Liver (tissue), 9 donors: Measurements from ENCODE around the gene CXXC4. TPM values are rescaled to one million over a fixed set of nuclear protein-coding genes. Genes with fewer than 3 reads are reported as not detected.

Experiments used
- DNase-seq: peaks from one replicate; pipeline ENCODE4 v3.0.0-alpha.2; 2017; ENCODE audit warnings: low spot score
- H3K27ac ChIP-seq, 2 donors: one replicate each; pipeline ENCODE4 v1.7.0; 2013; ENCODE audit warnings: inconsistent platforms in 2 of 2, low read length in 2 of 2, control low read depth in 1 of 2, low read depth in 1 of 2, mild to moderate bottlenecking in 1 of 2
- H3K27me3 ChIP-seq, 4 donors: one replicate each; pipeline versions ENCODE4 v1.6.1 to v1.7.0; 2013; ENCODE audit warnings: low read length in 3 of 4, inconsistent platforms in 1 of 4, mild to moderate bottlenecking in 1 of 4, moderate library complexity in 1 of 4; ENCODE audit not compliant: control insufficient read depth in 4 of 4, insufficient read depth in 4 of 4
- H3K36me3 ChIP-seq, 4 donors: one replicate each; pipeline versions ENCODE4 v1.6.1 to v1.7.0; 2013; ENCODE audit warnings: low read length in 3 of 4, mild to moderate bottlenecking in 3 of 4, low read depth in 1 of 4, moderate library complexity in 1 of 4; ENCODE audit not compliant: control insufficient read depth in 4 of 4, insufficient read depth in 3 of 4
- H3K4me1 ChIP-seq, 4 donors: one replicate each; pipeline versions ENCODE4 v1.6.1 to v1.7.0; 2013; ENCODE audit warnings: low read length in 3 of 4, mild to moderate bottlenecking in 3 of 4, moderate library complexity in 1 of 4; ENCODE audit not compliant: control insufficient read depth in 4 of 4, insufficient read depth in 4 of 4
- H3K4me3 ChIP-seq, 3 donors: one replicate each; pipeline versions ENCODE4 v1.6.1 to v1.7.0; 2013; ENCODE audit warnings: low read length in 3 of 3, control low read depth in 1 of 3, low read depth in 1 of 3, mild to moderate bottlenecking in 1 of 3
- H3K9ac ChIP-seq, 2 donors: one replicate each; pipeline ENCODE4 v1.7.0; 2013; ENCODE audit warnings: low read length in 2 of 2, mild to moderate bottlenecking in 2 of 2, moderate library complexity in 2 of 2, control low read depth in 1 of 2, low read depth in 1 of 2
- H3K9me3 ChIP-seq, 4 donors: one replicate each; pipeline versions ENCODE4 v1.6.1 to v1.7.0; 2013; ENCODE audit warnings: low read length in 3 of 4; ENCODE audit not compliant: control insufficient read depth in 4 of 4
- EGR1 ChIP-seq, 2 donors: IDR thresholded peaks; 2 replicates each; pipeline ENCODE4 v1.6.1; 2016 to 2018; ENCODE audit warnings: antibody characterized with exemption in 2 of 2, low read depth in 2 of 2
- FOXA1 ChIP-seq: IDR thresholded peaks from 2 replicates; pipeline ENCODE4 v1.6.1; 2016; ENCODE audit warnings: antibody characterized with exemption
- FOXA2 ChIP-seq: IDR thresholded peaks from 2 replicates; pipeline ENCODE4 v1.6.1; 2016; ENCODE audit warnings: antibody characterized with exemption
- GABPA ChIP-seq, 2 donors: IDR thresholded peaks in 1 of 2; conservative IDR thresholded peaks in 1 of 2; 2 replicates each; pipeline ENCODE4 v1.6.1; 2016; ENCODE audit warnings: antibody characterized with exemption in 2 of 2, mild to moderate bottlenecking in 1 of 2, moderate library complexity in 1 of 2
- HNF4A ChIP-seq, 2 donors: conservative IDR thresholded peaks; 2 replicates each; pipeline ENCODE4 v1.6.1; 2016; ENCODE audit warnings: antibody characterized with exemption in 2 of 2, mild to moderate bottlenecking in 2 of 2
- HNF4G ChIP-seq: IDR thresholded peaks from 2 replicates; pipeline ENCODE4 v1.6.1; 2016; ENCODE audit warnings: antibody characterized with exemption
- RAD21 ChIP-seq, 2 donors: IDR thresholded peaks; 2 replicates each; pipeline ENCODE4 v1.6.1; 2016; ENCODE audit warnings: antibody characterized with exemption in 2 of 2, mild to moderate bottlenecking in 2 of 2
- RXRA ChIP-seq, 2 donors: IDR thresholded peaks; 2 replicates each; pipeline ENCODE4 v1.6.1; 2017 to 2018; ENCODE audit warnings: antibody characterized with exemption in 2 of 2, mild to moderate bottlenecking in 1 of 2
- SP1 ChIP-seq: IDR thresholded peaks from 2 replicates; pipeline ENCODE4 v1.6.1; 2018; ENCODE audit warnings: antibody characterized with exemption, mild to moderate bottlenecking
- TAF1 ChIP-seq: conservative IDR thresholded peaks from 2 replicates; pipeline ENCODE4 v1.6.1; 2016; ENCODE audit warnings: antibody characterized with exemption, mild to moderate bottlenecking
- YY1 ChIP-seq: IDR thresholded peaks from 2 replicates; pipeline ENCODE4 v1.6.1; 2016; ENCODE audit warnings: antibody characterized with exemption, mild to moderate bottlenecking
- WGBS: extraction: QIAGEN DNeasy Blood & Tissue Kit; methylation state at CpG from one replicate; pipeline ENCODE4 v1.1.7; 2013; 5-methylcytosine and 5-hydroxymethylcytosine counted together
- polyA plus RNA-seq, 2 donors: library from polyadenylated mRNA; stranded (reverse) in 1 of 2; unstranded in 1 of 2; fragments of 200-250 nt in 1 of 2; fragments of >200 nt in 1 of 2; fragmentation: Nextera tagmentation in 1 of 2; extraction: Ambion mirVana in 1 of 2; gene quantifications; one replicate each; pipeline versions ENCODE4 v1.2.1 to v1.2.3, GENCODE V29; 2013 to 2015
- total RNA-seq, 2 donors: library from RNA; depleted of rRNA; stranded (reverse); fragments of >200 nt; gene quantifications; one replicate each; pipeline ENCODE4 v1.2.3, GENCODE V29; 2014
- TF ChIP-seq, protein P1 (sequence below): IDR thresholded peaks from 2 replicates; pipeline ENCODE4 v1.6.1; 2016; ENCODE audit warnings: antibody characterized with exemption
- TF ChIP-seq, protein P2 (sequence below): IDR thresholded peaks from 2 replicates; pipeline ENCODE4 v1.6.1; 2016; ENCODE audit warnings: antibody characterized with exemption, mild to moderate bottlenecking
- TF ChIP-seq, protein P3 (sequence below): IDR thresholded peaks from 2 replicates; pipeline ENCODE4 v1.6.1; 2016; ENCODE audit warnings: antibody characterized with exemption
- TF ChIP-seq, protein P4 (sequence below): fragments of 150-350 bp; IDR thresholded peaks from 2 replicates; pipeline ENCODE4 v1.5.1; 2017; ENCODE audit warnings: improper control_type of control experiment, low read depth, low read length; ENCODE audit not compliant: missing input control
- donor health status: healthy.
- donor health status: healthy.
- donor health status: healthy.
- donor health status: healthy.
- donor health status: healthy.

The CXXC4 gene
- total and polyA plus RNA-seq, 4 donors: 0.17 to 1.2 (median 1.00) TPM

DNA sequence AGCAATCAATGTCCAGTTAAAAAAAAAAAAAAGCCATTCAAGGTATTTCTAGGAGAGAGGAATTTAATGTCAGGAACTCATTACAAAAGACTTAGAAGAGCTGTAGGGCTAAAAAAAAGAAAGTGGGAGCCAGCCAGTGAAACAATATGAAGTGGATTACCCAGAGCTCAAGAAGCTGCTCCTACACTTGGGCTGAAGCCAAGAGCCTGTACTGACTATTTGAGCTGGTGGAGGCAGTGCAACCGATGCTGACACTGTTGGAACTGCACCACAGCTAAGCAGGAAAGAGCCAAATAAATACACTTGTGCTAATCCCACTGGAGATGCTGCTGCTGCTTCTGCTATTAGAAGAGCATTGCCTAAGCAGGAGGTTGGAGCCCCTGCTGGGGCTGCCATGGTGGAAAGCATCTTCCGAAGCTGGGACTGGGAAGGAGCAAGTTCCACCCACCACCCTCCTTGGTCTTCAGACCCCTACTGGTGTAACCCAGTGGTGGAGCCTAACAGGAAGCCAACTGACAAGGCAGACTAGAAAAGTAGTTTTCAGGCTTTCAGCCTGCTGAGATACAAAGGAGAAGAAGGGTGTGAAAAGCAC, 65.4 kb downstream of the CXXC4 start:
- Histone ChIP-seq H3K27me3 (no peaks in the 10 kb centered on the region), H3K4me1 (peaks cover 0 to 8% (median 2%) of the 10 kb centered on the region in 4 donors), H3K9ac (no peak overlapping the region), H3K36me3 (no peaks in the 10 kb centered on the region), H3K27ac (no peak overlapping the region), H3K9me3 (no peaks in the 10 kb centered on the region), H3K4me3 (no peak overlapping the region)
- DNase-seq: no peak
- 70% methylated on average over 2 of the region's 2 CpGs for WGBS
- TF ChIP-seq YY1: no peak

DNA sequence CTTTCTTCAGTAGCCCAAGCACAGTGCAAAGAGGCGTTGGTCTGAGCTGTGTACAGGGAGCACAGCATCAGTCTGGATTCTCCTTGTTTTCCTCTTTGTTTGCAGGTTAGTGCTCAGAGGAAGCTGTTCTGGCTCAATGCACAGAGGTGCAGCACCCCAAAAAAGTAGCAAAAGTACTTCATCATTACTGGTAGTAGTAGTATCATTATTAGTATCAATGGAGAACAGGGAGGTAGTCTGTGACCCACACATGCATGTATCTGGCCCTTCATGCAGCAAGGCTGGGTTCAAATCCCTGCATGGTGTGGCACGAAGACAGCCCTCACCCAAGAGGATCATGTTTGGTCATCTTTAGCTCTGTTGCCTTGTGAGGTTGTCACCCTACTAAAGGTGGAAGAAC, 68.7 kb downstream of the CXXC4 start:
- Histone ChIP-seq H3K9me3 (no peaks in the 10 kb centered on the region), H3K36me3 (no peaks in the 10 kb centered on the region), H3K27me3 (no peaks in the 10 kb centered on the region), H3K27ac (no peak overlapping the region), H3K4me3 (no peak overlapping the region), H3K4me1 (peaks cover 0 to 8% (median 2%) of the 10 kb centered on the region in 4 donors), H3K9ac (no peak overlapping the region)
- TF ChIP-seq, protein P1, sequence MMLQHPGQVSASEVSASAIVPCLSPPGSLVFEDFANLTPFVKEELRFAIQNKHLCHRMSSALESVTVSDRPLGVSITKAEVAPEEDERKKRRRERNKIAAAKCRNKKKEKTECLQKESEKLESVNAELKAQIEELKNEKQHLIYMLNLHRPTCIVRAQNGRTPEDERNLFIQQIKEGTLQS: no peak
- TF ChIP-seq HNF4G (no peak), HNF4A (conservative IDR thresholded peaks at IDR 0.05) (no peak), EGR1 (IDR thresholded peaks at IDR 0.05; ENCODE audit: low read depth in 2 of 2) (no peak), TAF1 (no peak), FOXA2 (no peak), RAD21 (IDR thresholded peaks at IDR 0.05) (no peak), RXRA (IDR thresholded peaks at IDR 0.05) (no peak), GABPA (IDR thresholded peaks at IDR 0.05 in 1 of 2, conservative IDR thresholded peaks at IDR 0.05 in 1 of 2) (no peak), YY1 (no peak), SP1 (no peak)
- TF ChIP-seq, protein P2, sequence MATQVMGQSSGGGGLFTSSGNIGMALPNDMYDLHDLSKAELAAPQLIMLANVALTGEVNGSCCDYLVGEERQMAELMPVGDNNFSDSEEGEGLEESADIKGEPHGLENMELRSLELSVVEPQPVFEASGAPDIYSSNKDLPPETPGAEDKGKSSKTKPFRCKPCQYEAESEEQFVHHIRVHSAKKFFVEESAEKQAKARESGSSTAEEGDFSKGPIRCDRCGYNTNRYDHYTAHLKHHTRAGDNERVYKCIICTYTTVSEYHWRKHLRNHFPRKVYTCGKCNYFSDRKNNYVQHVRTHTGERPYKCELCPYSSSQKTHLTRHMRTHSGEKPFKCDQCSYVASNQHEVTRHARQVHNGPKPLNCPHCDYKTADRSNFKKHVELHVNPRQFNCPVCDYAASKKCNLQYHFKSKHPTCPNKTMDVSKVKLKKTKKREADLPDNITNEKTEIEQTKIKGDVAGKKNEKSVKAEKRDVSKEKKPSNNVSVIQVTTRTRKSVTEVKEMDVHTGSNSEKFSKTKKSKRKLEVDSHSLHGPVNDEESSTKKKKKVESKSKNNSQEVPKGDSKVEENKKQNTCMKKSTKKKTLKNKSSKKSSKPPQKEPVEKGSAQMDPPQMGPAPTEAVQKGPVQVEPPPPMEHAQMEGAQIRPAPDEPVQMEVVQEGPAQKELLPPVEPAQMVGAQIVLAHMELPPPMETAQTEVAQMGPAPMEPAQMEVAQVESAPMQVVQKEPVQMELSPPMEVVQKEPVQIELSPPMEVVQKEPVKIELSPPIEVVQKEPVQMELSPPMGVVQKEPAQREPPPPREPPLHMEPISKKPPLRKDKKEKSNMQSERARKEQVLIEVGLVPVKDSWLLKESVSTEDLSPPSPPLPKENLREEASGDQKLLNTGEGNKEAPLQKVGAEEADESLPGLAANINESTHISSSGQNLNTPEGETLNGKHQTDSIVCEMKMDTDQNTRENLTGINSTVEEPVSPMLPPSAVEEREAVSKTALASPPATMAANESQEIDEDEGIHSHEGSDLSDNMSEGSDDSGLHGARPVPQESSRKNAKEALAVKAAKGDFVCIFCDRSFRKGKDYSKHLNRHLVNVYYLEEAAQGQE: no peak
- DNase-seq: no peak
- 79% methylated on average over 2 of the region's 2 CpGs for WGBS

DNA sequence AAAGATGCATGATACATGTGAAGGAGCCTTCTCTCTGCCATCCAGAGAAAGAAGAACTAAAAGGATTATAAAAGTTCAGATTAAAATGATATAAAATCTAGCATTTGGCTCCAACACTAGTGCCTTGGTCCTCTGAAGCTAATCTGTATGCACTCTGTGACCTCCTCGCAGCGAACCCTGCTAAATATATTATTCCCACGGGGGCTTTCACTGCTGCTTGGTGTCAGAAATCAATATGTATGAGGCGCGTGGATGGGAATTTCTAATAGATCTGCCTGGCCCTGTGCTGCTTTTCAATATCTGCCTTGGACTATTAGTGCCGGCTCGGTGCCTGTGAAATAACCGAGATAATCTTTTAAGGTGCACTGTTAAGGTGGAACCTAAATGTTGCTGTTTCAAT, 69.7 kb downstream of the CXXC4 start:
- Histone ChIP-seq H3K27me3 (no peaks in the 10 kb centered on the region), H3K36me3 (no peaks in the 10 kb centered on the region), H3K4me3 (peak overlapping the region; percentile 60 to 71 (median 63)), H3K9me3 (no peaks in the 10 kb centered on the region), H3K27ac (no peak overlapping the region), H3K4me1 (peaks cover 0 to 8% (median 2%) of the 10 kb centered on the region in 4 donors), H3K9ac (peak overlapping the region in 1 of 2 donors; percentile 54)
- no peak for DNase-seq
- 10% methylated on average over 8 of the region's 8 CpGs for WGBS
- TF ChIP-seq TAF1 (no peak), YY1 (no peak), RXRA (IDR thresholded peaks at IDR 0.05) (no peak), FOXA1 (no peak), GABPA (IDR thresholded peaks at IDR 0.05 in 1 of 2, conservative IDR thresholded peaks at IDR 0.05 in 1 of 2) (no peak), FOXA2 (no peak), SP1 (no peak)
- TF ChIP-seq, protein P2: no peak
- TF ChIP-seq, protein P3, sequence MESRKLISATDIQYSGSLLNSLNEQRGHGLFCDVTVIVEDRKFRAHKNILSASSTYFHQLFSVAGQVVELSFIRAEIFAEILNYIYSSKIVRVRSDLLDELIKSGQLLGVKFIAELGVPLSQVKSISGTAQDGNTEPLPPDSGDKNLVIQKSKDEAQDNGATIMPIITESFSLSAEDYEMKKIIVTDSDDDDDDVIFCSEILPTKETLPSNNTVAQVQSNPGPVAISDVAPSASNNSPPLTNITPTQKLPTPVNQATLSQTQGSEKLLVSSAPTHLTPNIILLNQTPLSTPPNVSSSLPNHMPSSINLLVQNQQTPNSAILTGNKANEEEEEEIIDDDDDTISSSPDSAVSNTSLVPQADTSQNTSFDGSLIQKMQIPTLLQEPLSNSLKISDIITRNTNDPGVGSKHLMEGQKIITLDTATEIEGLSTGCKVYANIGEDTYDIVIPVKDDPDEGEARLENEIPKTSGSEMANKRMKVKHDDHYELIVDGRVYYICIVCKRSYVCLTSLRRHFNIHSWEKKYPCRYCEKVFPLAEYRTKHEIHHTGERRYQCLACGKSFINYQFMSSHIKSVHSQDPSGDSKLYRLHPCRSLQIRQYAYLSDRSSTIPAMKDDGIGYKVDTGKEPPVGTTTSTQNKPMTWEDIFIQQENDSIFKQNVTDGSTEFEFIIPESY: no peak
- TF ChIP-seq, protein P1: no peak
- TF ChIP-seq, protein P4, sequence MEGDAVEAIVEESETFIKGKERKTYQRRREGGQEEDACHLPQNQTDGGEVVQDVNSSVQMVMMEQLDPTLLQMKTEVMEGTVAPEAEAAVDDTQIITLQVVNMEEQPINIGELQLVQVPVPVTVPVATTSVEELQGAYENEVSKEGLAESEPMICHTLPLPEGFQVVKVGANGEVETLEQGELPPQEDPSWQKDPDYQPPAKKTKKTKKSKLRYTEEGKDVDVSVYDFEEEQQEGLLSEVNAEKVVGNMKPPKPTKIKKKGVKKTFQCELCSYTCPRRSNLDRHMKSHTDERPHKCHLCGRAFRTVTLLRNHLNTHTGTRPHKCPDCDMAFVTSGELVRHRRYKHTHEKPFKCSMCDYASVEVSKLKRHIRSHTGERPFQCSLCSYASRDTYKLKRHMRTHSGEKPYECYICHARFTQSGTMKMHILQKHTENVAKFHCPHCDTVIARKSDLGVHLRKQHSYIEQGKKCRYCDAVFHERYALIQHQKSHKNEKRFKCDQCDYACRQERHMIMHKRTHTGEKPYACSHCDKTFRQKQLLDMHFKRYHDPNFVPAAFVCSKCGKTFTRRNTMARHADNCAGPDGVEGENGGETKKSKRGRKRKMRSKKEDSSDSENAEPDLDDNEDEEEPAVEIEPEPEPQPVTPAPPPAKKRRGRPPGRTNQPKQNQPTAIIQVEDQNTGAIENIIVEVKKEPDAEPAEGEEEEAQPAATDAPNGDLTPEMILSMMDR: no peak
